ENCODE results near the gene LANCL3. TPM values are rescaled to one million over a fixed set of nuclear protein-coding genes. Genes with fewer than 3 reads are reported as not detected.

The LANCL3 gene
- total and polyA plus RNA-seq, 3 donors from 2014 or later, result 0.67 to 1.1 (median 1.0) TPM

DNA sequence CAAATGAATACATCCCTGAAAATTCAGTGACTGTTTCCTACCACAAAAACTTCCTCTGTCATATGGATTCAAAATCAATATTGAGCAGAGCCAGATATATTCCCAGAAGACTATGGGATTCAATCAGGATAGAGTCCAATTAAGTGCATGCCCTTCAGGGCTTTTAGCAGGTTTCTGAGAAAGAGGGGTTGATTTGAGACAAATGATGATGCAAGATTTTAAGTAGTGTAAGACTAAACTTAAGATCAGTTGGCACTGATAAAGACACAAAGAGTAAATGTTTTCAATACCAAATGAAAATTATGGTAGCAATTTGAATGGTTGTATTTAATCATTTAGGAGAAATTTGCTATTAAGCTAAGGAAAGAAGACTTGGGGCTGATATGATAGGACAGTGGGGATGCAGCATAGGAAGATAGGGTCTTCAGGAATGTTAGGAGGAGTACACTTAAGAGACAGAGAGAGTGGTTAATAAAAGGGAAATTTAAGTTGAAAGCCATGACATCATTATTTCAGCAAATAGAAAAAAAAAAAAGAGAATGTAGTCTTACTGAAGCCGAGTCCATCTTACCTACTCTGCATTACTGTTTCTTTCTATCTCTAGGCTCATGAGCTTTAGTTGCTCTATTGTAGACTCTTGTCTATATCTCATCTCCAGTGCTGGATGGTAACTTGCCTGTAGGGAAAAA is 82.1 kb downstream of the LANCL3 start:
- H3K27ac ChIP-seq, result no peak overlapping the region
- no peak for DNase-seq
- no peaks in the 10 kb centered on the region for H3K36me3 ChIP-seq (ENCODE audit: low read depth, missing control alignments)
- no peaks in the 10 kb centered on the region for H3K4me1 ChIP-seq
- intact Hi-C loops (cut with DNase I; ENCODE audit: low total_unique reads), result no loop called here
- no peaks in the 10 kb centered on the region for H3K9me3 ChIP-seq
- TF ChIP-seq CTCF (IDR thresholded peaks at IDR 0.05) (no peak), POLR2A (IDR thresholded peaks at IDR 0.05) (no peak)
- no peak overlapping the region for H3K4me3 ChIP-seq
- no peaks in the 10 kb centered on the region for H3K27me3 ChIP-seq
- WGBS, 2 donors, result 80 to 93% methylated on average over 1 of the region's 1 CpG

GRCh38 chrX:37658343-37659030 is 87.0 kb downstream of the LANCL3 start:
- WGBS, 2 donors, result 79 to 83% methylated on average over 4 of the region's 4 CpGs
- H3K36me3 ChIP-seq (ENCODE audit: low read depth, missing control alignments), result no peaks in the 10 kb centered on the region
- no peak for DNase-seq
- H3K4me1 ChIP-seq, result no peaks in the 10 kb centered on the region
- H3K27me3 ChIP-seq, result no peaks in the 10 kb centered on the region
- no peak overlapping the region for H3K4me3 ChIP-seq
- intact Hi-C loops (cut with DNase I; ENCODE audit: low total_unique reads), result no loop called here
- no peaks in the 10 kb centered on the region for H3K9me3 ChIP-seq
- TF ChIP-seq CTCF (IDR thresholded peaks at IDR 0.05), result no peak
- no peak for TF ChIP-seq POLR2A (IDR thresholded peaks at IDR 0.05)
- H3K27ac ChIP-seq, result no peak overlapping the region

GRCh38 chrX:37659047-37659446 is 87.6 kb downstream of the LANCL3 start:
- no peaks in the 10 kb centered on the region for H3K27me3 ChIP-seq
- intact Hi-C loops (cut with DNase I; ENCODE audit: low total_unique reads), result no loop called here
- H3K4me3 ChIP-seq, result no peak overlapping the region
- 89 to 92% methylated on average over 1 of the region's 1 CpG for WGBS, 2 donors
- no peak for DNase-seq
- no peaks in the 10 kb centered on the region for H3K9me3 ChIP-seq
- H3K4me1 ChIP-seq, result no peaks in the 10 kb centered on the region
- H3K27ac ChIP-seq, result no peak overlapping the region
- TF ChIP-seq CTCF (IDR thresholded peaks at IDR 0.05) (no peak), POLR2A (IDR thresholded peaks at IDR 0.05) (no peak)
- H3K36me3 ChIP-seq (ENCODE audit: low read depth, missing control alignments), result no peaks in the 10 kb centered on the region

DNA sequence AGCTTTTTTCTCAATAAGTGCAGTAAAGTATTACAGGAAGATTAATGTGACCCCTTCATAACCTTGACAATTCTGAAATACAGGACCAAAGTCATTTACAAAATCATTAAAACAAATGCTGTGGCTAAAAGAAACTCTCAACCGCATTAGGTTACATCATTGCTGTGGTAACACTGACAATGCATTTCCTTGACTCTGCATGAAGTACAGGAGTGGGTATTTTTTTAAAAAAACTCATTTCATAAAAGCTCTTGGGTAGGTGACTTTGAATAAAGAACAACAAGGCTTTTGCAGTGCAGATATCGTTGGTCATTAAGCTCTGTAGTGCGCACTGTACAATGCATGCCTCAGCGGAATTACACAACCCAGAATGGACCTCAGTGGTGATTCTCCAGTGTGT is 90.7 kb downstream of the LANCL3 start:
- H3K4me3 ChIP-seq, result no peak overlapping the region
- 86 to 89% methylated on average over 4 of the region's 4 CpGs for WGBS, 2 donors
- no peaks in the 10 kb centered on the region for H3K9me3 ChIP-seq
- TF ChIP-seq CTCF (IDR thresholded peaks at IDR 0.05), result no peak
- no peak for TF ChIP-seq POLR2A (IDR thresholded peaks at IDR 0.05)
- no peak for DNase-seq
- no peaks in the 10 kb centered on the region for H3K4me1 ChIP-seq
- intact Hi-C loops (cut with DNase I; ENCODE audit: low total_unique reads), result no loop called here
- no peaks in the 10 kb centered on the region for H3K36me3 ChIP-seq (ENCODE audit: low read depth, missing control alignments)
- no peaks in the 10 kb centered on the region for H3K27me3 ChIP-seq
- no peak overlapping the region for H3K27ac ChIP-seq

GRCh38 chrX:37666516-37666915 is 95.1 kb downstream of the LANCL3 start:
- no peak for DNase-seq
- intact Hi-C loops (cut with DNase I; ENCODE audit: low total_unique reads), result no loop called here
- H3K9me3 ChIP-seq, result no peaks in the 10 kb centered on the region

More at GRCh38 chrX:37666516-37666915, 95.1 kb downstream of the LANCL3 start:
- no peak overlapping the region for H3K4me3 ChIP-seq
- TF ChIP-seq POLR2A (IDR thresholded peaks at IDR 0.05) (no peak), CTCF (IDR thresholded peaks at IDR 0.05) (no peak)
- H3K27me3 ChIP-seq, result no peaks in the 10 kb centered on the region
- no peak overlapping the region for H3K27ac ChIP-seq
- H3K36me3 ChIP-seq (ENCODE audit: low read depth, missing control alignments), result no peaks in the 10 kb centered on the region
- no peaks in the 10 kb centered on the region for H3K4me1 ChIP-seq
